IMR-90 (cell line): ENCODE data around the gene ZNF217. TPM values are rescaled to one million over a fixed set of nuclear protein-coding genes. Genes with fewer than 3 reads are reported as not detected.

Source experiments
- ATAC-seq: fragments of 200-7000 bp; cut with Tn5 transposase; 2 replicates; pipeline ENCODE4 v1.9.1; 2020; ENCODE audit warnings: low read depth, mild to moderate bottlenecking, moderate library complexity
- BruUV-seq: library from RNA; stranded (reverse); fragments of 400-500 nt; replicated peaks from 2 replicates; lab custom pipeline; 2021; lab: Mats Ljungman, UMichigan
- CTCF ChIA-PET: fragments of 300-600 bp; formaldehyde crosslinking; extraction: SDS; loops from one replicate; lab custom pipeline; 2021; ENCODE audit warnings: antibody characterized with exemption; lab: Yijun Ruan, JAX
- POLR2A ChIA-PET: fragments of 300-600 bp; sonication (Branson Sonifier 250); formaldehyde crosslinking; loops from one replicate; lab custom pipeline; 2022; ENCODE audit warnings: antibody characterized with exemption; ENCODE audit not compliant: unreplicated experiment; lab: Charles Lee
- DNase-seq: peaks from one replicate; pipeline ENCODE4 v3.0.0; 2013
- H2AFZ ChIP-seq: replicated peaks from 2 replicates; pipeline ENCODE3; 2013; ENCODE audit warnings: low read length, mild to moderate bottlenecking; ENCODE audit not compliant: poor library complexity
- H2AK5ac ChIP-seq: 2 replicates; pipeline ENCODE4 v1.6.1; 2013; ENCODE audit warnings: low read depth, low read length, inconsistent platforms
- H2AK9ac ChIP-seq: replicated peaks from 2 replicates; pipeline ENCODE3; 2013; ENCODE audit warnings: mild to moderate bottlenecking, low read depth, low read length, moderate library complexity; ENCODE audit not compliant: poor library complexity
- H2BK120ac ChIP-seq: 2 replicates; pipeline ENCODE4 v1.6.1; 2013; ENCODE audit warnings: low read depth, low read length, inconsistent platforms
- H2BK15ac ChIP-seq: 3 replicates; pipeline ENCODE4 v1.6.1; 2013; ENCODE audit warnings: low read depth, low read length, inconsistent platforms
- H2BK20ac ChIP-seq: 2 replicates; pipeline ENCODE4 v1.6.1; 2013; ENCODE audit warnings: low read depth, mild to moderate bottlenecking, inconsistent platforms, low read length, moderate library complexity
- H2BK5ac ChIP-seq: 2 replicates; pipeline ENCODE4 v1.6.1; 2013; ENCODE audit warnings: mild to moderate bottlenecking, low read depth, low read length, inconsistent platforms; ENCODE audit not compliant: poor library complexity, severe bottlenecking
- H3K14ac ChIP-seq: replicated peaks from 2 replicates; pipeline ENCODE4 v1.6.1; 2013; ENCODE audit warnings: low read depth, low read length, inconsistent platforms
- H3K18ac ChIP-seq: 2 replicates; pipeline ENCODE4 v1.6.1; 2013; ENCODE audit warnings: low read depth, low read length, control low read depth
- H3K23ac ChIP-seq: 2 replicates; pipeline ENCODE4 v1.6.1; 2013; ENCODE audit warnings: low read depth, low read length, inconsistent platforms
- H3K27ac ChIP-seq: 2 replicates; pipeline ENCODE4 v1.5.1; 2013; ENCODE audit warnings: mild to moderate bottlenecking, control low read depth, low read length; ENCODE audit not compliant: insufficient read depth
- H3K27me3 ChIP-seq: 2 replicates; pipeline ENCODE4 v1.6.1; 2013; ENCODE audit warnings: low read length; ENCODE audit not compliant: control insufficient read depth, insufficient read depth
- H3K36me3 ChIP-seq: 2 replicates; pipeline ENCODE4 v1.6.1; 2013; ENCODE audit warnings: low read length, mixed read lengths; ENCODE audit not compliant: control insufficient read depth, insufficient read depth
- H3K4ac ChIP-seq: 2 replicates; pipeline ENCODE4 v1.6.1; 2013; ENCODE audit warnings: low read depth, low read length, inconsistent platforms
- H3K4me1 ChIP-seq: 2 replicates; pipeline ENCODE4 v1.6.1; 2013; ENCODE audit warnings: low read length, mixed read lengths; ENCODE audit not compliant: control insufficient read depth, insufficient read depth
- H3K4me2 ChIP-seq: 2 replicates; pipeline ENCODE4 v1.6.1; 2013; ENCODE audit warnings: low read depth, mild to moderate bottlenecking, control low read depth, low read length, moderate library complexity
- H3K4me3 ChIP-seq: 2 replicates; pipeline ENCODE4 v1.5.1; 2013; ENCODE audit warnings: low read depth, mild to moderate bottlenecking, control low read depth, low read length, moderate library complexity; ENCODE audit not compliant: insufficient read depth
- H3K56ac ChIP-seq: 2 replicates; pipeline ENCODE4 v1.6.1; 2013; ENCODE audit warnings: low read length, inconsistent platforms; ENCODE audit not compliant: insufficient read depth; ENCODE audit errors: extremely low read depth
- H3K79me1 ChIP-seq, 2 experiments: 2 replicates each; pipeline ENCODE4 v1.6.1; 2013; ENCODE audit warnings: low read length in 2 of 2, inconsistent platforms in 1 of 2, low read depth in 1 of 2
- H3K9ac ChIP-seq: 2 replicates; pipeline ENCODE4 v1.6.1; 2013; ENCODE audit warnings: low read depth, low read length, control low read depth
- H3K9me1 ChIP-seq: 2 replicates; pipeline ENCODE4 v1.6.1; 2013; ENCODE audit warnings: low read length, inconsistent platforms; ENCODE audit not compliant: insufficient read depth
- H3K9me3 ChIP-seq: 2 replicates; pipeline ENCODE4 v1.6.1; 2013; ENCODE audit warnings: low read length; ENCODE audit not compliant: control insufficient read depth, insufficient read depth
- H4K20me1 ChIP-seq: 2 replicates; pipeline ENCODE4 v1.6.1; 2013; ENCODE audit warnings: low read length, inconsistent platforms; ENCODE audit not compliant: insufficient read depth
- H4K5ac ChIP-seq: 2 replicates; pipeline ENCODE4 v1.6.1; 2013; ENCODE audit warnings: mild to moderate bottlenecking, low read depth, low read length, control low read depth
- H4K8ac ChIP-seq, 2 experiments: 2 replicates each; pipeline ENCODE4 v1.6.1; 2013; ENCODE audit warnings: low read depth in 2 of 2, low read length in 2 of 2, control low read depth in 1 of 2, inconsistent platforms in 1 of 2
- H4K91ac ChIP-seq: 2 replicates; pipeline ENCODE4 v1.6.1; 2013; ENCODE audit warnings: low read depth, low read length, inconsistent platforms; ENCODE audit not compliant: insufficient read depth
- CEBPB ChIP-seq: IDR thresholded peaks from 2 replicates; pipeline ENCODE4 v1.6.1; 2012; ENCODE audit warnings: low read depth, low read length, improper control_type of control experiment
- CHD1 ChIP-seq: IDR thresholded peaks from 2 replicates; pipeline ENCODE4 v1.6.1; 2012; ENCODE audit warnings: low read depth, low read length, improper control_type of control experiment
- FOS ChIP-seq: fragments of 150-350 bp; IDR thresholded peaks from 2 replicates; pipeline ENCODE4 v1.6.1; 2016; ENCODE audit warnings: low read depth, low read length
- MAFK ChIP-seq: IDR thresholded peaks from 2 replicates; pipeline ENCODE4 v1.6.1; 2012; ENCODE audit warnings: low read depth, low read length, improper control_type of control experiment
- MAZ ChIP-seq: IDR thresholded peaks from 2 replicates; pipeline ENCODE4 v1.6.1; 2012; ENCODE audit warnings: low read depth, mild to moderate bottlenecking, low read length, improper control_type of control experiment, moderate library complexity, borderline replicate concordance
- MXI1 ChIP-seq: IDR thresholded peaks from 2 replicates; pipeline ENCODE4 v1.6.1; 2012; ENCODE audit warnings: low read depth, mild to moderate bottlenecking, low read length, moderate library complexity, borderline replicate concordance
- NFE2L2 ChIP-seq: fragments of 150-350 bp; IDR thresholded peaks from 2 replicates; pipeline ENCODE4 v1.6.1; 2016; ENCODE audit warnings: low read depth, mild to moderate bottlenecking, low read length
- POLR2A ChIP-seq: IDR thresholded peaks from 2 replicates; pipeline ENCODE4 v1.6.1; 2012; ENCODE audit warnings: mild to moderate bottlenecking, low read depth, low read length
- RAD21 ChIP-seq: IDR thresholded peaks from 2 replicates; pipeline ENCODE4 v1.6.1; 2012; ENCODE audit warnings: low read length, improper control_type of control experiment
- RCOR1 ChIP-seq: IDR thresholded peaks from 2 replicates; pipeline ENCODE4 v1.6.1; 2012; ENCODE audit warnings: mild to moderate bottlenecking, low read length, improper control_type of control experiment; ENCODE audit not compliant: insufficient replicate concordance
- RFX5 ChIP-seq: IDR thresholded peaks from 2 replicates; pipeline ENCODE4 v1.8.0; 2012; ENCODE audit warnings: low read depth, mild to moderate bottlenecking, low read length, moderate library complexity
- SMC3 ChIP-seq: fragments of 150-350 bp; IDR thresholded peaks from 2 replicates; pipeline ENCODE4 v1.6.1; 2016; ENCODE audit warnings: low read depth, mild to moderate bottlenecking, antibody characterized with exemption, low read length, moderate library complexity
- WGBS, 2 experiments: methylation state at CpG; one replicate each; pipeline versions ENCODE4 v1.1.5 to v1.1.7; 2013; ENCODE audit warnings: missing lambda C conversion rate in 2 of 2; ENCODE audit not compliant: insufficient read length in 1 of 2; ENCODE audit errors: extremely low coverage in 2 of 2; 5-methylcytosine and 5-hydroxymethylcytosine counted together
- dilution Hi-C: fragments of 300-500 bp; cut with HindIII; formaldehyde crosslinking; loops from one replicate; pipeline ENCODE4 v1.14.3; 2018; ENCODE audit warnings: low sequenced_read_pairs; ENCODE audit not compliant: unreplicated experiment
- in situ Hi-C: fragments of 300-500 bp; cut with MboI; formaldehyde crosslinking; loops from 3 replicates; pipeline ENCODE4 v1.14.3; 2019; ENCODE audit warnings: low sequenced_read_pairs, inconsistent platforms, mixed read lengths
- intact Hi-C: fragments of 100-400 bp; cut with micrococcal nuclease; formaldehyde crosslinking; loops from 2 replicates; pipeline ENCODE4 v1.10.0; 2022
- polyA plus RNA-seq, 3 experiments: library from polyadenylated mRNA; depleted of rRNA; stranded (reverse); fragments of >200 nt; gene quantifications; 2 replicates each; pipeline ENCODE4 v1.2.3, GENCODE V29; 2012; ENCODE audit warnings: low replicate concordance in 1 of 3
- total RNA-seq: library from RNA; depleted of rRNA; stranded (reverse); fragments of >200 nt; gene quantifications from 2 replicates; pipeline ENCODE4 v1.2.3, GENCODE V29; 2012
- TF ChIP-seq, protein P1 (sequence below): fragments of 150-350 bp; IDR thresholded peaks from 2 replicates; pipeline ENCODE4 v1.6.1; 2017; ENCODE audit warnings: mild to moderate bottlenecking, antibody characterized with exemption, low read length, low read depth
- TF ChIP-seq, protein P2 (sequence below): conservative IDR thresholded peaks from 2 replicates; pipeline ENCODE4 v1.5.1; 2012; ENCODE audit warnings: mild to moderate bottlenecking, low read depth, low read length, improper control_type of control experiment
- TF ChIP-seq, protein P3 (sequence below): fragments of 150-350 bp; IDR thresholded peaks from 2 replicates; pipeline ENCODE4 v1.6.1; 2016; ENCODE audit warnings: low read depth, mild to moderate bottlenecking, low read length, moderate library complexity, borderline replicate concordance

The ZNF217 gene
- total and polyA plus RNA-seq, 2 of the 4 experiments (the other 2 are of a cell fraction), result 9.1 to 27.8 TPM

DNA sequence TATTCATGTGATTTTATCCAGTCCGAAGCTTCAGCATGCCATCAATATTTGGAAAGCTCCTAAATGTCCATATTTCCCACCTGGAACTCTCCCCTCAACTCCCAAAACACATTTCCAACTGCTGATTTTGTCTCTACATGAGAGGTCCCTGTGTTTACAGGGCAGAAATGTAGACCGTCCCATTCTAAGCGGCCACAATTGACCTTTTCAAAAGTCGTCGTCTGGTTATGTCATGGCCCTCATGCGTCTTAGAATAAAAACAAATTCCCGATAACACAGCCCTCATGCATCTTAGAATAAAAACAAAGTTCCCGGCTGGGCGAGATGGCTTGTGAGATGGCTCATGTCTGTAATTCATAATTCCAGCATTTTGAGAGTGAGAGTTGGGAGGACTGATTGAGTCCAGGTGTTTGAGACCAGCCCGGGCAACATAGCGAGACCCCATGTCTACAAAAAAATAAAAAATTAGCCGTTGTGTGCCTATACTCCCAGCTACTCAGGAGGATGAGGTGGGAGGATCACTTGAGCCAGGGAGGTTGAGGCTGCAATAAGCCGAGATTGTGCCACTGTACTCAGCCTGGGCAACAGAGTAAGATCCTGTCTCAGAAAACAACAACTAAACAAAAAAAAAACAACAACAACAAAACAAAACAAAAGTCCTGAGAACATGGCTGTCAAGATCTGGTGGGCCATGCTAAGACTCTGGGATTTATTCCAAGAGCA lies 6.4 kb upstream of the ZNF217 start:
- no peak overlapping the region for H3K4me2 ChIP-seq
- H4K8ac ChIP-seq, result no peak overlapping the region
- H4K5ac ChIP-seq, result no peak overlapping the region
- no peak overlapping the region for H3K9ac ChIP-seq
- H3K18ac ChIP-seq, result no peak overlapping the region
- no peak overlapping the region for H2BK120ac ChIP-seq
- H3K23ac ChIP-seq, result no peak overlapping the region
- CTCF ChIA-PET, result interaction anchor here (0.6 kb wide), 1 partner anchor 43 kb away, joined by 3 read pairs; no protein-coding TSS in a partner anchor
- H2AK9ac ChIP-seq, result no peak overlapping the region
- H3K4ac ChIP-seq, result no peak overlapping the region
- in situ Hi-C loops, result no loop called here
- peaks cover 5% of the 10 kb centered on the region for H3K4me1 ChIP-seq
- H3K36me3 ChIP-seq, result no peaks in the 10 kb centered on the region
- POLR2A ChIA-PET, result no interaction called here
- no peak overlapping the region for H3K27ac ChIP-seq
- no TSS peak for BruUV-seq
- H3K14ac ChIP-seq, result no peak overlapping the region
- H4K91ac ChIP-seq, result no peak overlapping the region
- H2BK20ac ChIP-seq, result no peak overlapping the region
- H2BK5ac ChIP-seq, result no peak overlapping the region
- no peak overlapping the region for H3K56ac ChIP-seq
- intact Hi-C loops, result loop anchor here (5.0 kb wide), 1 partner anchor 57 kb away; no protein-coding TSS in a partner anchor
- no peak for DNase-seq
- no peaks in the 10 kb centered on the region for H3K79me1 ChIP-seq
- ATAC-seq, result no peak
- no peak overlapping the region for H3K4me3 ChIP-seq
- H3K9me3 ChIP-seq, result no peaks in the 10 kb centered on the region
- no peak overlapping the region for H2AFZ ChIP-seq
- no peaks in the 10 kb centered on the region for H3K27me3 ChIP-seq
- no peaks in the 10 kb centered on the region for H4K20me1 ChIP-seq
- H2BK15ac ChIP-seq, result no peak overlapping the region
- no peaks in the 10 kb centered on the region for H3K9me1 ChIP-seq
- H2AK5ac ChIP-seq, result no peak overlapping the region; the same call in 1 of the 2 replicates
- dilution Hi-C loops, result no loop called here
- WGBS, 2 experiments, result 83% methylated on average over 3 of the region's 13 CpGs; no CpG with 5 or more reads in 1 of the 2 experiments
- no peak for TF ChIP-seq CHD1
- no peak for TF ChIP-seq CEBPB
- TF ChIP-seq FOS, result no peak
- TF ChIP-seq, protein P1, sequence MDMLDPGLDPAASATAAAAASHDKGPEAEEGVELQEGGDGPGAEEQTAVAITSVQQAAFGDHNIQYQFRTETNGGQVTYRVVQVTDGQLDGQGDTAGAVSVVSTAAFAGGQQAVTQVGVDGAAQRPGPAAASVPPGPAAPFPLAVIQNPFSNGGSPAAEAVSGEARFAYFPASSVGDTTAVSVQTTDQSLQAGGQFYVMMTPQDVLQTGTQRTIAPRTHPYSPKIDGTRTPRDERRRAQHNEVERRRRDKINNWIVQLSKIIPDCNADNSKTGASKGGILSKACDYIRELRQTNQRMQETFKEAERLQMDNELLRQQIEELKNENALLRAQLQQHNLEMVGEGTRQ, result no peak
- TF ChIP-seq SMC3, result no peak
- TF ChIP-seq MXI1, result no peak
- no peak for TF ChIP-seq MAFK
- no peak for TF ChIP-seq POLR2A
- no peak for TF ChIP-seq NFE2L2
- TF ChIP-seq RCOR1, result no peak
- TF ChIP-seq, protein P2, sequence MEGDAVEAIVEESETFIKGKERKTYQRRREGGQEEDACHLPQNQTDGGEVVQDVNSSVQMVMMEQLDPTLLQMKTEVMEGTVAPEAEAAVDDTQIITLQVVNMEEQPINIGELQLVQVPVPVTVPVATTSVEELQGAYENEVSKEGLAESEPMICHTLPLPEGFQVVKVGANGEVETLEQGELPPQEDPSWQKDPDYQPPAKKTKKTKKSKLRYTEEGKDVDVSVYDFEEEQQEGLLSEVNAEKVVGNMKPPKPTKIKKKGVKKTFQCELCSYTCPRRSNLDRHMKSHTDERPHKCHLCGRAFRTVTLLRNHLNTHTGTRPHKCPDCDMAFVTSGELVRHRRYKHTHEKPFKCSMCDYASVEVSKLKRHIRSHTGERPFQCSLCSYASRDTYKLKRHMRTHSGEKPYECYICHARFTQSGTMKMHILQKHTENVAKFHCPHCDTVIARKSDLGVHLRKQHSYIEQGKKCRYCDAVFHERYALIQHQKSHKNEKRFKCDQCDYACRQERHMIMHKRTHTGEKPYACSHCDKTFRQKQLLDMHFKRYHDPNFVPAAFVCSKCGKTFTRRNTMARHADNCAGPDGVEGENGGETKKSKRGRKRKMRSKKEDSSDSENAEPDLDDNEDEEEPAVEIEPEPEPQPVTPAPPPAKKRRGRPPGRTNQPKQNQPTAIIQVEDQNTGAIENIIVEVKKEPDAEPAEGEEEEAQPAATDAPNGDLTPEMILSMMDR, result no peak
- no peak for TF ChIP-seq RFX5
- no peak for TF ChIP-seq MAZ
- TF ChIP-seq RAD21, result no peak
- TF ChIP-seq, protein P3, sequence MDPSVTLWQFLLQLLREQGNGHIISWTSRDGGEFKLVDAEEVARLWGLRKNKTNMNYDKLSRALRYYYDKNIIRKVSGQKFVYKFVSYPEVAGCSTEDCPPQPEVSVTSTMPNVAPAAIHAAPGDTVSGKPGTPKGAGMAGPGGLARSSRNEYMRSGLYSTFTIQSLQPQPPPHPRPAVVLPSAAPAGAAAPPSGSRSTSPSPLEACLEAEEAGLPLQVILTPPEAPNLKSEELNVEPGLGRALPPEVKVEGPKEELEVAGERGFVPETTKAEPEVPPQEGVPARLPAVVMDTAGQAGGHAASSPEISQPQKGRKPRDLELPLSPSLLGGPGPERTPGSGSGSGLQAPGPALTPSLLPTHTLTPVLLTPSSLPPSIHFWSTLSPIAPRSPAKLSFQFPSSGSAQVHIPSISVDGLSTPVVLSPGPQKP, result no peak
